Astrocyte of the cerebellum (primary cell): ENCODE data around the gene ZDHHC24.

Experiments used
- DNase-seq: peaks from one replicate; pipeline ENCODE4 v3.0.0-alpha.2; 2011; ENCODE audit warnings: low read depth
- H3K4me3 ChIP-seq: 2 replicates; pipeline ENCODE4 v1.5.1; 2011; ENCODE audit warnings: mild to moderate bottlenecking, low read depth, low read length, moderate library complexity
- CTCF ChIP-seq: IDR thresholded peaks from 2 replicates; pipeline ENCODE4 v1.5.1; 2012; ENCODE audit warnings: low read length, low read depth, moderate library complexity, mild to moderate bottlenecking; ENCODE audit errors: missing control alignments
- in situ Hi-C: cut with HindIII; loops from 2 replicates; pipeline ENCODE4 v1.10.0; 2017; ENCODE audit warnings: low sequenced_read_pairs

Gene ZDHHC24

GRCh38 chr11:66554602-66555001 lies 8.8 kb upstream of the ZDHHC24 start:
- in situ Hi-C loops: no loop called here
- H3K4me3 ChIP-seq: no peak overlapping the region
- DNase-seq: no peak
- no peak for TF ChIP-seq CTCF

GRCh38 chr11:66550887-66551286 lies 5.0 kb upstream of the ZDHHC24 start:
- TF ChIP-seq CTCF: no peak
- in situ Hi-C loops: no loop called here
- no peak overlapping the region for H3K4me3 ChIP-seq
- DNase-seq: no peak

GRCh38 chr11:66549696-66550095 lies 3.8 kb upstream of the ZDHHC24 start:
- no peak for TF ChIP-seq CTCF
- DNase-seq: no peak
- in situ Hi-C loops: no loop called here
- no peak overlapping the region for H3K4me3 ChIP-seq

- no peak overlapping the region for H3K4me3 ChIP-seq
- no peak for DNase-seq
- TF ChIP-seq CTCF: no peak
- in situ Hi-C loops: no loop called here
Observed at GRCh38 chr11:66548774-66549630, 3.2 kb upstream of the ZDHHC24 start.

GRCh38 chr11:66548041-66548440 lies 2.2 kb upstream of the ZDHHC24 start:
- H3K4me3 ChIP-seq: no peak overlapping the region
- in situ Hi-C loops: no loop called here
- DNase-seq: no peak
- no peak for TF ChIP-seq CTCF

GRCh38 chr11:66547662-66548009 lies 1.8 kb upstream of the ZDHHC24 start:
- DNase-seq: no peak
- in situ Hi-C loops: no loop called here
- H3K4me3 ChIP-seq: no peak overlapping the region
- no peak for TF ChIP-seq CTCF
